Measurements from ENCODE around the gene ENTR1. TPM values are rescaled to one million over a fixed set of nuclear protein-coding genes. Genes with fewer than 3 reads are reported as not detected.
"Not testable (repeated sequence)": the region's sequence is repeated elsewhere in the genome, so short reads cannot be mapped to it uniquely, and the experiment has no call there.

ENTR1 gene
- total RNA-seq, 2 experiments from 2014 or later: 55.7 to 55.8 TPM

DNA sequence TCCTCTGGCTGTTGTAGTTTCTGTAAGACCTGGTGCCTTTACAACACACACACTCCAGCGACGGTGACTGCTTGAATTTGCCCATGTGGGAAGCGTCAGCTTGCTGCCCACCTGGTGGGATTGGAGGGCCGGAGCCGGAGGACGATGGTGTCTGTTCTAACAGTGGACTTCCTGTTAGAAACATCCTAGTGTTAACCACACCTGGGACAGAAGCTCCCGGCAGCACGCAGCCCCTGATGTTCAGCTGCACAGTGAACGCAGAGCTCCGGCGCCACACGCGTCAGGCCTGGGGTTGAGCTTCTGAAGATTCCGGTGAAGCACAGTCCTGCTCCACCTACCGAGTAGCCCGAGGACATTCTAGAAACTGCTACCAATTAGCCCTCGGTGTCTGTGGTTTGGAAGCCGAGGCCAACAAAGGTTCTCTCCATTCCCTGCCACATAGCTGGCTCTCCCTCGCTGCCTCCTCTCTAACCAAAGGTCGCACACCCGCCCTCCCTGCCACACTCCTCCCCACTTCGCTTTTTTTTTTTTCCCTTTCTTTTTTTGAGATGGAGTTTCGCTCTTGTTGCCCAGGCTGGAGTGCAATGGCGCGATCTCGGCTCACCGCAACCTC, 14.4 kb upstream of the ENTR1 start:
- POLR2A ChIA-PET: interaction anchor here (1.1 to 1.3 kb wide), 2 partner anchors 14 to 31 kb away, joined by 5 to 6 read pairs; no protein-coding TSS in a partner anchor
- CTCF ChIA-PET: interaction anchor here (0.9 to 1.1 kb wide), 2 partner anchors 15 to 247 kb away, joined by 3 to 4 read pairs; no protein-coding TSS in a partner anchor

- POLR2A ChIA-PET: no interaction called here
- CTCF ChIA-PET: interaction anchor here (1.0 kb wide), 1 partner anchor 10 kb away, joined by 3 read pairs; no protein-coding TSS in a partner anchor
Observed at GRCh38 chr9:136423432-136424146, 13.2 kb upstream of the ENTR1 start.

DNA sequence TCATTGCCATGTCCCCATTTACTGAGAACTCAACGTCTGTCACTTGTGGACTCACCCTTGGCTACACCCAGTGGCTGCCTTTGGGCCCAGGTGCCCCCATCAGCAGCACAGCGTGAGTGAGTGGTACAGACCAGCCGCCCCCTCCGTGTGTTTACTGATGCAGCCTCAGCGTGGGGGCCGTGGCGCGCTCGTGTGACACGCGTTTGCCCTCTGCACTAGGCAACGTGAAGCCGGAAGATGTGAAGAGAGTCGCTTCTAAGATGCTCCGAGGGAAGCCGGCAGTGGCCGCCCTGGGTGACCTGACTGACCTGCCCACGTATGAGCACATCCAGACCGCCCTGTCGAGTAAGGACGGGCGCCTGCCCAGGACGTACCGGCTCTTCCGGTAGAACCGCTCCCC, 12.5 kb upstream of the ENTR1 start:
- CTCF ChIA-PET: interaction anchor here (1.0 kb wide), 1 partner anchor 11 kb away, joined by 3 read pairs; no protein-coding TSS in a partner anchor
- POLR2A ChIA-PET: no interaction called here

DNA sequence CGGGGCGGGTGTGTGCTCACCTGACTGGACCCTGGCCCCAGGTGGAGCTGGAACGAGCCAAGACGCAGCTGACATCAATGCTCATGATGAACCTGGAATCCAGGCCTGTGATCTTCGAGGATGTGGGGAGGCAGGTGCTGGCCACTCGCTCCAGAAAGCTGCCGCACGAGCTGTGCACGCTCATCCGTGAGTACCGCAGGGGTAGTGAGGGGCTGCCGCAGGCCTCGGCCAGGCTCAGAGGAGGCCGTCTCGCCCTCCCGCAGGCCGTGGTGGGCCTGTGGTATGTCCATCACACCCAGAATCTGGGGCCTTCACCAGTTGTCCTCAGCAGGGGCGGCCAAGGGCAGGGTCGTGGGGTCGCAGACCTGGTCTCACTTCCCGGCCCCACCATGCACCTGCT, 11.4 kb upstream of the ENTR1 start:
- ChIA-PET CTCF (no interaction called here), POLR2A (no interaction called here)

DNA sequence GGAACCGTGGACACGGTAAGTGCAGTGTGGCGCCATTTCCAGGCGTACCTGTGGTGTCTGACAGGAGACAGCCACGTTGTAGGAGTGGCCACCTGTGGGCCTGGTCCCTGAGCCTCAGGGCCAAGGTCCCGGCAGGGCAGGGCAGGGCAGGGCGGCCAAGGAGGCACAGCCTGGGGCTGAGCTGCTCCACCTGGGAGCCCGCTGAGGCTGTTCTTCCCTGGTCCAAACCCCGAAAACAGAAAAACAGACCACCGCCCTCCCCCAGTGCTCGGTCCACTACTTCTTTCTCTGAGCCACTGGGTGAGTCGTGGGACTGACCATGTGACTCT, 8.6 kb upstream of the ENTR1 start:
- POLR2A ChIA-PET: interaction anchor here (0.5 to 1.1 kb wide), 2 partner anchors 9 to 25 kb away, joined by 3 to 4 read pairs; no protein-coding TSS in a partner anchor
- CTCF ChIA-PET: no interaction called here

- POLR2A ChIA-PET: interaction anchor here (0.5 to 1.1 kb wide), 2 partner anchors 9 to 26 kb away, joined by 3 to 4 read pairs; no protein-coding TSS in a partner anchor
- CTCF ChIA-PET: no interaction called here
Observed at GRCh38 chr9:136418182-136419091, 8.0 kb upstream of the ENTR1 start.

DNA sequence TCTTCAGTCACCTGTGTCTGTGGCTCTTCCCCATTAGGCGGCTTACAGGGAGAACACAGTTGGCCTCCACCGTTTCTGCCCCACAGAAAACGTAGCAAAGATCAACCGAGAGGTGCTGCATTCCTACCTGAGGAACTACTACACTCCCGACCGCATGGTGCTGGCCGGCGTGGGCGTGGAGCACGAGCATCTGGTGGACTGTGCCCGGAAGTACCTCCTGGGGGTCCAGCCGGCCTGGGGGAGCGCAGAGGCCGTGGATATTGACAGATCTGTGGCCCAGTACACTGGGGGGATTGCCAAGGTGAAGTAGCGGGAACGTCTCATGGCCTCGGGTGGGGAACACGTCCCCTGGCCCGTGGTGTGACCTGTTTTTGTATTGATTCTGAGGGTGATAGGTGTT, 6.5 kb upstream of the ENTR1 start:
- CTCF ChIA-PET: interaction anchor here (0.5 kb wide), 1 partner anchor 84 kb away, joined by 4 read pairs; no protein-coding TSS in a partner anchor
- POLR2A ChIA-PET: no interaction called here

DNA sequence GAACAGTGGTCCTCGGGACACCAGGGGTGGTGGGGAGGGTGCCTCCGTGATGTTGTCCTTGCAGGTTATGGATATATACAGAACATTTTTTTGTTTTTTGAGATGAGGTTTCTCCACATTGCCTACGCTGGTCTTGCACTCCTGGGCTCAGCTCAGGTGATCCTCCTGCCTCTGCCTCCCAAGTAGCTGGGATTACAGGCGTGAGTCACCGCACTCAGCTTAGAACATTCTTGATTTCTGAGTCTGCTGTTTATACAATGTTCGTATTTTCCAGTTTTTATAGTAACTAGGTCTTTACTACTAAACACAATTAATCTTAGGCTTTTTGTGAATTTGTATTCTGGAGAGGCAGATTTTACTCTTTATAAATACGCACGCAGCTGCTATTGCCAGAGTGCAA, 6.0 kb upstream of the ENTR1 start:
- ChIA-PET CTCF (no interaction called here), POLR2A (no interaction called here)

- POLR2A ChIA-PET: no interaction called here
- CTCF ChIA-PET: interaction anchor here (1.5 kb wide), 1 partner anchor 9 kb away, joined by 4 read pairs; no protein-coding TSS in a partner anchor
Observed at GRCh38 chr9:136412962-136413361, 2.5 kb upstream of the ENTR1 start.

DNA sequence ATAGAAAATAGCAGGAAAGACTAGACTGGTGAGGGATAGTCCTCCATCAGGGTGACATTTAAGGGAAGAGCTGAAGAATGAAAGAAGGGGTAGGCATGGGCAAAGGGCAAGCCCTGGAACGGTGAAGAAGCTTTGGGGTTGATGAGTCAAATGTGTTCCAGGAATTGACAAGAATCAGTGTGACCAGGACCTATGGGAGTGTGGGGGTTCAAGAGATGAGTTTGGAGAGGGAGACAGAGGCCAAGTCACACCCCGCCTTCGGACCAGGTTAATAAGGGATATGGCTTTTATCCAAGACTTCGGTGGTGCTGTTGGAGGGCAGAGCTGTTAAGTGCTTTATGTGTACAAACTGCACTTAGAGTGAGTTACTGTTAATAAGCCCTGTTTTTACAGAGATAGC, 964 bp upstream of the ENTR1 start:
- CTCF ChIA-PET: interaction anchor here (1.5 to 3.5 kb wide), 2 partner anchors 11 to 27 kb away, joined by 4 to 24 read pairs; partner anchors contain the start of gene SNAPC4
- POLR2A ChIA-PET: no interaction called here

GRCh38 chr9:136409557-136410455, 608 bp downstream of the ENTR1 start:
- CTCF ChIA-PET: interaction anchor here (0.7 to 3.5 kb wide), 4 partner anchors 10 to 287 kb away, joined by 3 to 24 read pairs (median 3); partner anchors contain the start of genes DNLZ and SNAPC4
- POLR2A ChIA-PET: interaction anchor here (0.6 to 1.7 kb wide), 7 partner anchors 9 to 320 kb away, joined by 3 to 5 read pairs (median 4); partner anchors contain the start of gene DNLZ

DNA sequence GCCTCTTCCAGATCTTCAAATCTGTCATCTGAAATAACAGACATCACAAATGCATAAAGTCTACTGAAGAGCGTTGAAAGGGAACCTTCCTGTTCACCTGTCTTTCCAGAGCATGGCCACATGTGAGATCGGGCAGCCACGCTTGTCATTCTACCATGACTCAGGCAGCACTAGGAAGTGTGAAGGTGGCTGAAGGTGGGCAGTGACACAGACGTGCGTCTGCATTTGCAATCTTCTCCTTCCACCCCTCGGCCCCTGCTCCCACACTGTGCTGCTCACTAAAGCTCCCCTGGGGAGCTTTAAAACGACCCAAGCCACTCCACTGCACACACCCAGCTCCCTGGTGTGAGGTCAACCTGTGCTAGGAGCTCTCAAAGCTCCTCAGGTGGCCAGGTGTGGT, 2.5 kb downstream of the ENTR1 start:
- ChIA-PET POLR2A (no interaction called here), CTCF (interaction anchor here (0.7 kb wide), 1 partner anchor 33 kb away, joined by 3 read pairs; no protein-coding TSS in a partner anchor)

DNA sequence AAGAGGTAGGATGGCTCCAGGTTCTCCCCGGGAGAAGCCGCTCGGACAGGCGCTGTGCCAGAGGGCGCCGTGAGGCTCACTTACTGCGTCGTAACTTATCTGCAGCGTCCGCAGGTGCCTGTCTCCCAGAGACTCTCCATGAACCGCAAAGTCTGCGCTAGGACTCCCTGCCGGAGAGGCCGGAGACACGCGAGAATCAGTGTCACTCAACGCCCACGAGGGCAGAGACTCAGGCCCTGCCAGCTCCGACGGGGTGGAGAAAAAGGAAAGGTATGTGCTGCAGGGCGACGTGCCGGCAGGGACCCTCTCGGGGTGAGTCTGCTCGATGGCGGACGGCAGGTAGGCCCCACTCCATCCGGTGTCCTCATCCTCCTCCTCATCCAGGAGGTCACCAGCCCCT, 3.4 kb downstream of the ENTR1 start:
- POLR2A ChIA-PET, CTCF ChIA-PET: not testable (repeated sequence)

DNA sequence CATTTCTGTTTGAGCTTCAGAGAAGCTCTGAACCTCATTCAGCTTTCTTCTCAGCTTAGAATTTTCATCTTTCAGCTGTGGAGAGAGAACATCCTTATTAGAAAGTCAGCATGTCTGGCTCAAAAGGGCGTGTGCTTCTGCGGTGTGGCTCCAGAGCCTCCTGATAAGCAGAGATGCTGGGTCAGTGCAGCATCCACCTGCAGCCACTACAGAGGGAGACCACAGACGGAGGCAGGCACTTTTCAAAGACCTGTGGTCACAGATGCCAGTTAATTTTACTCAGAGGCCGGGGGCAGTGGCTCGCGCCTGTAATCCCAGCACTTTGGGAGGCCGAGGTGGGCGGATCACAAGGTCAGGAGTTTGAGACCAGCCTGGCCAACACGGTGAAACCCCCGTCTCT, 4.5 kb downstream of the ENTR1 start:
- CTCF ChIA-PET, POLR2A ChIA-PET: not testable (repeated sequence)

- ChIA-PET POLR2A (no interaction called here), CTCF (no interaction called here)
Observed at GRCh38 chr9:136405481-136405880, 4.9 kb downstream of the ENTR1 start.

DNA sequence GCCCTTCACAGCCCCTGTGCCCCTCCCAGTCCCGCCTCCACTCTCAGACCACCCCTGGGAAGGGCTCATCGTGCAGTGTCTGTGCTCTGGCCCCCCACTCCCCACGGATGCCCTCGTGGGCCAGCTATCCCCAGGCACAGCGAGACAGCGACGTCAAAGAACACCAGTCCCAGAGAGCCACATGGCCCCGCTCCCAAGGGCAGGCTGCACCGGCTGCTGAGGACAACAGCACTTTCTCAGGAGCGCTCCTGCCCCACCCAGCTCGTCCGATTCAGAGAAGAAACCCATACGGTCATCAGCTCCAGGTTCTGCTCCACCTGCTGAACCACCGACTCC, 5.6 kb downstream of the ENTR1 start:
- POLR2A ChIA-PET: no interaction called here
- CTCF ChIA-PET: interaction anchor here (1.3 kb wide), 1 partner anchor 19 kb away, joined by 5 read pairs; no protein-coding TSS in a partner anchor

DNA sequence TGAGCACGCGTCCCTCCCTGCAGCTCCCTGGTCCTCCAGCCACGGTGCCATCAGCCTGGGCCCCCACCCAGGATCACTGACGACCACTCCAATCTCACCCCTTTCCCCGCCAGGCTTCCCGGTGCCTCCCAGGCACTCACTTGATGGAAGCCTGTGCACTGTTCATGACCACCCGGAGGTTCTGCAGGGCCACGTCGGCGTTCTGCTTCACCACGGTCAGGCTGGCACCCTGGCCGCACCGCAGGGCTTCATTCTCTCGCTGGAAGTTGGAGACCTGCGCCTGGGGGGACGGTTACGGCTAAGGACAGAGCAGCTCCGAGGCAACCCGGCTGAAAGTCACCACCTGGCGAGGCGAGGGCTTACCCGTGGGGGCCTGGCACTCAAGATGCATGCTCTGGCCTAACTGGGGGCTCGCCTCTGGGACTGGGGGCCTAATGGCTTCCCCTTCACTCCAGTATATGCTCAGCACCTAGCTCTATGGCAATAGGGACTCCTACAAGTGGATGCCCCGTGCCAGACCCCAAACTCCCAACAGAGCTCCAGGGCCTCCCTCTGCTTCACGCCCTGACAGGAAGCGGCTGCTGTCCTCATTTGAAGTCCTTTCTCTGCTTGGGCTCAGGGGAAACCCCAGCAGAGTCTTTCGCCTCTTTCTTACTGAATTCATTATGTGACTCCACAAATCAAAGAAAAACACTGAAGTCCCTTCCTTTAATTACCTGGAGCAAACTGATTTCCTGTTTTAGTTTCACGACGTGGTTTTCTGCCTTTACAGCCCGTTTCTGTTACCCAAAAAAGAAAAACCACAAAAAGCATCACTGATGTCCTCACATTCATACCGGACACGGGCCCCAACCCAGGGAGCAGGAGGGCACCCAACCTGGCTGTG, 6.3 kb downstream of the ENTR1 start:
- POLR2A ChIA-PET: interaction anchor here (0.8 to 1.2 kb wide), 2 partner anchors 41 to 142 kb away, joined by 3 read pairs; no protein-coding TSS in a partner anchor
- CTCF ChIA-PET: interaction anchor here (0.9 to 1.6 kb wide), 7 partner anchors 9 to 41 kb away, joined by 3 to 8 read pairs (median 3); partner anchors contain the start of gene DNLZ

DNA sequence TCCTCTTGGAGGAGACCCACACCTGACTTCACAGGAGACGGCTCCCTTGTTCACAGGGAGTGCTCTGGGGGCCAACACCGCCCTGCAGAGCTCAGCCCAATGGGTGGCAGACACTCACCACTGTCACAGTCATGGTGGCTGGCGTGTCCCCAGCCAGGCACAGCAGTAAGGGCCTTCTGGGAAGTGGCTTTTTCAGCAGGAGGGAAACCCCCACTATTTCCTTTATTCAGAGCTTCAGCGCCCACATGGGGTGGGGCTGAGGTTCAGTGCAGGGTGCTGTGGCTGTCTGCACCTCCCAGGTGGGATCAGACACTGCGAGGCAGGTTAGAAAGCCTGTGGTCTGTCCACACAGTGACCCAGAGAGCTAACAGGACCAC, 6.9 kb downstream of the ENTR1 start:
- CTCF ChIA-PET: interaction anchor here (0.9 to 1.6 kb wide), 7 partner anchors 10 to 41 kb away, joined by 3 to 8 read pairs (median 3); partner anchors contain the start of gene DNLZ
- POLR2A ChIA-PET: interaction anchor here (0.7 to 1.2 kb wide), 3 partner anchors 41 to 143 kb away, joined by 3 read pairs; no protein-coding TSS in a partner anchor
